ENCODE data around the gene ZDHHC22.

Gene ZDHHC22

GRCh38 chr14:77155083-77155482 lies 13.5 kb upstream of the ZDHHC22 start:
- no peak for DNase-seq

GRCh38 chr14:77154421-77154820 lies 12.8 kb upstream of the ZDHHC22 start:
- no peak for DNase-seq

DNA sequence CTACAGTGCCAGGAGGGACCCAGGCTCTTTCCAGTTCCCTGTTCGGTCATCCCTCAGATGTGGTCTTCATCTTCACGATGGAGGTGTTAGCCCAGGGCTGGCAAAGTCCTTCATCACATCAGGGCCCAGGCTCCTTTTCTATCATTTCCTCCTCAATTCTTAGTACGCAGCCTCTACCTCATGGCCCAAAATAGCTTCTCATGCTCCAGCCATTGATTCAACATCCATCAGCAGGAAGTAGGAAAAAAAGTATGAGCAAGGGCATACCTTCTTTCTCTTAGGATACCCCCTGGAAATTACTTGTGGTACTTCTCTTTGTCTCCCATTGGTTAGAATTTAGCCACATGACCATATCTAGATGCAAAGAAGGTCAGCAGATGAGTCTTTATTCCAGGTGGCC lies 12.2 kb upstream of the ZDHHC22 start:
- DNase-seq: no peak

- DNase-seq: peak; percentile 17
Measured at GRCh38 chr14:77151918-77152588, 10.5 kb upstream of the ZDHHC22 start.

- peak; percentile 34 for DNase-seq
Measured at GRCh38 chr14:77151245-77151644, 9.7 kb upstream of the ZDHHC22 start.

DNA sequence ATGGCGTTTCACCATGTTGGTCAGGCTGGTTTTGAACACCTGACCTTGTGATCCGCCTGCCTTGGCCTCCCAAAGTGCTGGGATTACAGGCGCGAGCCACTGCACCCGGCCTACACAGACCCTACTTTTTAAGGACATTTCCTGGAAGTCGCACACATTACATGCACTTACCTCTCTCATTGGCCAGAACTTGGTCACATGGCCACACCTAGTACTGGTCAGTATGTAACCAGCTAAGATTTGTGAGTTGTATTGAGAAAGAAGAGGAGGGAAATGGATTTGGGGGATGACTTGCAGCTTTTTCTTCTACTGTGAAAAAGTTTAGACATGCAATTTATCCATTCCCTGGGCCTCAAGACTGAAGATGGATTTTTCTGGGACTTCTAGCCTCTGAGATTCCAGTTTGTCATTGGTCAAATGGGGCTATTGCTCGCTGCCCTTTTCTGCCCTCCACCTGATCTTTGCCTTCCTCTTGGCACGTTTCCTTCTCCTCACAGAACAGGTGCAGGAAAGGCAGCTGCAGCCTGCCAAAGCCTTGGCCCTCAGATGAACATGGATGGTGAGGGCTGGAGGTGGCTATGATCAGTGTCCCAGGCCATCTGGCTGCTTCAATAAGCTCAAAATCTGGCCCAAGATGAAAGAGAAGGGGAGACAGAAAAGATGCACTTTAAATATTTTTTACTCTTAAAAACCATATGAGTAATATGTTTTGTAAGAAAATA lies 7.1 kb upstream of the ZDHHC22 start:
- DNase-seq: no peak

- no peak for DNase-seq
Measured at GRCh38 chr14:77145975-77146740, 4.6 kb upstream of the ZDHHC22 start.

- no peak for DNase-seq
Measured at GRCh38 chr14:77144412-77145115, 3.0 kb upstream of the ZDHHC22 start.

GRCh38 chr14:77143071-77143470 lies 1.5 kb upstream of the ZDHHC22 start:
- DNase-seq: no peak

DNA sequence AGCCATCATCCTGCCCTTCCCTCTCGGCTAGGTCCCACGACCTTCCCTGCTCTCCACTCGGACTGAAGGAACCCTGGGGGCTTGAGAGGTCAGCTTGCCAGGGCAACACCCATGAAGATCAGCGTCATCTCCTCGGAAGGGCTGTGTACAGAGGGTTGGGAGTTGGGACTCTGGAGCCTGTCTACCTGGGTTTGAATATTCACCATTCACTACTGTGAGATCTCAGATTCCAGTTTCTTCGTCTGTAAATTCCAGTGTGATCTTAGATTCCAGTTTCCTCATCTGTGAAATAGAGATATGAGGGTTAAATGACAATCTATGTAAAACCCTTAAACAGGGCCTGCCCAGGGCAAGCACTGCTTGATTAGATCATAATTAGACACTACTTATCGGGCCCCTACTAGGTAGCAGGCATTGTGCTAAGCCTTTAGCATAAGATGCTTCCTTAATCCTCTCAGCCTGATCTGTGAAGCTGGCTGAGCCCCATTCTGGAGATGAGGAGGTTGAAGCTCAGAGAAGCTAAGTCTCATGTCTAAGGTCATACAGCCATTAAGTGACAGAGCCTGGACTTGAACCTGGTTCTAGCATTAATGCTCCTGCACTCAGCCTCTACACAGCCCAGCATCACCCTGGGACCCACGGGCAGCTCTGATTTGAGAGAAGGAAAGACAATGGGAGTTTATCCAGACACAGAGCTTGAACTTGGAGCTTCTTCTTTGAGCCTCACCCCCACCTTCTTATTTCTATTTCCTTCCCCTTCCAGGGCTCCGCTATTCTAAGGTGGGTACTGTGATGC lies 612 bp upstream of the ZDHHC22 start:
- DNase-seq: no peak

DNA sequence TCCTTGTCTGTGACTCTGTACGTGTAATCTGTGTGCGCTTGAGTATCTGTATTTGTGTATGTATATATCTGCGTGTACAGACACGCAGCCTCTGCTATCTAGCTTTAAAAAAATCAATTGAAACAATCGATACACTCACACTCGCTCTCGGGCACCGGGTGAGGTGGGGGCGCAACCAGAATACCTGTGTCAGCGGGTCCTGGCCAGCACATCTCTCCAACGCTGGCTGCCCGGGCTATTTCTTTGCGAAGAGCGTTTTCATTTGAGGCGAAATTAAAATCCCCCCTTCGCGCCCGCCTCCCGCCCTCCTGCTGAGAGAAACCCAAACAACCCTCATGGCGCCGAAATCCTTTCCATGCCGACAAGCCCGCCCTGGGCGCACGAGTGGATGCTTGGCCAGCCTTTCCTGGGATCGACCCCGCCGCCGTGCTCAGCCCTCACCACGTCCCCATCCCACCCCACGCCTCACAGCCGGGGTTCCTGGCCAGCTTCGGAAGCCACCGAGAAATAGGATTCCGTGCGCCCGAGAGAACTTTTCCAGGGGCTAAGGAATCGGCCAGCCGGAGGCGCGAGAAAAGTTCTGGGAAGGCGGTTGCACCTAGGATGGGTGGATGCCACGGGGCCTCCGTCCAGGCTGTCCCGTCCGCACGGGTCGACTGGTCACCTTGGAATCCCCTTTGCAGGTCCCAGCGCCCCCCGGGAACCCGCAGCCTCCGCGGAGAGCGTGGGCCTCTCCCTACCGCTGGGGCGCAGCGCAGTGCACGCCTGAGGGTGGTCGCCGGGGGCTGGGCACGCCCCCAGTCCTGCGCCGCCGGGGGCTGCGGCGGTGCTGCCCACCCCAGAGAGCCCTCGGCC lies 1.0 kb downstream of the ZDHHC22 start:
- DNase-seq: no peak

DNA sequence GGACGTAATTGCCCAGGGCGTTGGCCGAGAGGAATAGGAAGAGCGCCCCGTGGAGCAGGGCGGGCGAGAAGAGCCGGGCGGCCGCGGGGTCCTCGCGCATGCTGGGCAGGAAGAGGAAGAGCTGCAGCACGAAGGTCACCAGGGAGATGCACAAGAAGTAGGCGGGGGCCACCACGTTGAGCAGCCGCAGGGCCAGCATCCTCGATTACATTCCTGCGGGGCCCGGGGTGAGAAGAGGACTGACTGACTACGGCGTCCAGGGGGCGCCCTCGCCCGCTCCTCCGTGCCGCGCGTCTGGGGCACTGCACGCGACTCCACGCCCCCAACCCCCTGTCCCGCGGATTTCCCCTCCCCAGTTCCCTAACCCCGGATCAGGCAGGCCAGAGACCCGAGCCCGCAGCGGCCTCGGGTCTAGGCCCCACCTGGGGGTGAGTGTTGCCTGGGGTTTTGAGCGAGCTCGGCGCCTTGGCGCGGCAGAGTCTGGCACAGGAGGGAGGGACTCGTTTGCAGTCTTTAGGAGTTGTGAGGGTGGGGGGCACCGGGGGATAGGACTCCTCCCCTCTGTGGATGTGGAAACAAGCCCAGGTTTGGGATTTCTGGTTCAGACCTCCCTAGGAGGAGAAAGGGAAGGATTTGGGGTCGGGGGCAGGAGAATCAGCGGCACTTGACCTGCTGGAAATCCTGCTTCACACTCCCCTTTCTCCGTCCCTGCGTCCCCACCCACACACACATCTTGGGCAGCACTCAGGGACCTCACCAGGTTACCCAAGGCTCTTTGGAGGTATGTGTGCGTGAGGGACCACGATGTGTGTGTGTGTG lies 1.8 kb downstream of the ZDHHC22 start:
- DNase-seq: peak; percentile 26

DNA sequence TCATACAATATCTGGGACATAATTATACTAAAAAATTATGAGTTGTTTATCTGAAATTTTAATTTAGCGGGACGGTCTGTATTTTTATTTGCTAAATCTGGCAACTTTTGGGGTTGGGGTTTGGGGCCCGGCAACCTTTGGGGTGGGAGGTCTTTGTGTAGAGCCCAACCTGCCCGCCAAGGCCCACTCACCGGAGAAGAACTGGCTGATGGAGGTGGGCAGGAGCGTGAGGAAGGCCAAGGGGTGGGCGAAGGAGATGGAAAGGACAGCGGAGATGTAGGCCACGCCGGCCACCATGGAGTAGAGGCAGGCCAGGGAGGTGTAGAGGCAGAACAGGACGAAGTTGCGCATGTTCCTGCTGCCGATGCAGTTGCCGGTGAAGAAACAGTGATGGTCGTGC lies 2.6 kb downstream of the ZDHHC22 start:
- no peak for DNase-seq

GRCh38 chr14:77133720-77134338 lies 7.8 kb downstream of the ZDHHC22 start:
- no peak for DNase-seq

DNA sequence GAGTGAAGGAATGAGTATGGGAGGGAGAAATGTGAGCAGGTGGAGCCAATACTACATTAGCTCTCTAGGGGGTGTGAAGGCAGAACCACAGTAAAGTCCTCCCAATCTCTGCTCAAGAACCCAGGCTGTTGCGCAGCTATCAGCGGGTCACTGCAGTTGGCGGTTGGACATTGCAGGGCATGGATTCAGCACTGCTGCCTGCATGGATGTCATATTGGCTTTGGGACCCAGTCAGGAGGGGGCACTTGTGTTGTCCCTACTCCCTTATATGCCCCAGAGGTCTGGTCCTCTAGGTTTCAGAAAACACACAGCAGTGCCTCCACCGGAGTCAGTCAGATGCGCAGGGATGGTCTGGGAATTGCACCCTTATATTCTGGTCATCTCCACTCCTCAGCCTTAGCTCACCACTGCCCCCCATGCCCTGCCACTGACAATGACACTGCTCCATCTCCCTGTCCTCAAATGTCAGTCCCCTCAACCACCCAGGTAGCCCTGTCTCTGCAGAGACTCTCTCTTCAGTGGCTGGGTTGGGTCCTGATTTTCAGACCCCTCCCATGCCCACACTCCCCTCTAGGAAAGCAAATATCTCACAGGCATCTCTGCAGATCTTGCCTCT lies 9.6 kb downstream of the ZDHHC22 start:
- DNase-seq: no peak

DNA sequence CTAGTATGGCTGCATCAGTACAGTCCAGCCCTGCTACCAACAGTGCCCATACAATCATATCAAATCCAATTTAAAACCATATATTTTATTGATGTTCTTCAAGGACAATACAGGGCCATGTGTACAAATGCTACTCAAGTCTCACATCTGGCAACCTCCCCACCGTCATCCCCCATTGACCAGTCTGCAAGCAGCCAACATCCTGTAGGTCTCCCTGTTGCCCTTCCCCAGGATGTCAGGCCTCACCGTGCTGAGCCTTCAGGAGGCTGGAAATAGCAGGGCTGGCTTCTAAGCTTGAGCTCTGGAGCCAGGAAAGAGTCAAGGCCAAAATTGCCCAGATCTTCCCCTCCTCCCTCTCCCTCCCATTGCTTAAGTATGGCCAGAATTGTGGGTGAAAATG lies 10.4 kb downstream of the ZDHHC22 start:
- DNase-seq: no peak

- DNase-seq: no peak
Measured at GRCh38 chr14:77130386-77130785, 11.2 kb downstream of the ZDHHC22 start.

DNA sequence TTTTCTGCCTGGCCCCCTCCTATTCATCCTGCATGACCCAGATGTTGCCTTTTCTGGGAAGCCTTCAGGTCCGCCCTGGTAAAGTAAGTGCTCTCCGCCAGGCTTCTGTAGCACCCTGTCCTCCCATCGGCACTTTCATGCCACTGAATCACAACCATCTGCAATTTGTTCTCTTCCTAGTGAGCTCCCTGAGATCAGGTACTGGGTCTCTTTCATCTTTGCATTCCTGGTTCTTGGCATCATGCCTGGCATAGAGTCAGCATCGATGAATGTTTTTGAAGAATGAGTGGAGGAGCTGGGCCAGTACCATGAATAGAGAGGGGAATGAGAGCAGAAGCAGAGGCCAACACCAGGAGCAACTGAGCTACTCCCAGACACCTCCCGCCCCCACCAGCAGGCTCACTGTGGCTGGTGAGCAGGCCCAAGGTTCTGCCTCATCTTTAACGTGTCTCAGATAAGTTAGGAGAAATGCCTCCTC lies 13.1 kb downstream of the ZDHHC22 start:
- DNase-seq: no peak

DNA sequence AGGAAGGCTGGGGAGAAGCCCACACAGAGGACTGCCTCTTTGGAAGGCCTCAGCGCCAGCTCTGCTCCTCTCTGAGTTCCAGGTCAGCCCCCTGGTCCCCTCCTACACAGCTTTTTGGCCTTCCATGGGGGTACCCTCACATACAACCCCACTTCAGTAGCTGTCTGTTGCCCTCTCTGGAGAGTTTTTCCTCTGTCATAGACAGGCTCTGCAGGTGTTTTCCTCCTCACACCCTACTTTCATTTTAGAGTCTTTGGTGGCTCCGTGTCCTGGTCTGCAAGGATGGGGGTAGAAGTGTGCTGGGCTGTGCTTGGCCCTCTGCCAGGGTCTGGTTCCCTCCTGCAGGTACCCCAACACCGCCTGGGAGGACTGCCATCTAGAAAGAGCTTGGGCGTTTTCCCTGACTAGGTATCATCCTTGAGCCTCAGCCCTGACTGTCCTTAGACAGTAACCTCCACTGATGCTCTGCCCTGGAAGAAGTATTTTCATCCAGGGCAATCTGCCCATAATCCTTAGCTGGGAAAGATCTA lies 15.1 kb downstream of the ZDHHC22 start:
- DNase-seq: no peak
